Raji (cell line): ENCODE measurements around the gene ZDHHC14.

Experiments
- POLR2A ChIP-seq: IDR thresholded peaks from 2 replicates; pipeline ENCODE4 v1.6.1; 2011; ENCODE audit warnings: low read depth, low read length, control low read depth; ENCODE audit not compliant: insufficient read depth

The ZDHHC14 gene

DNA sequence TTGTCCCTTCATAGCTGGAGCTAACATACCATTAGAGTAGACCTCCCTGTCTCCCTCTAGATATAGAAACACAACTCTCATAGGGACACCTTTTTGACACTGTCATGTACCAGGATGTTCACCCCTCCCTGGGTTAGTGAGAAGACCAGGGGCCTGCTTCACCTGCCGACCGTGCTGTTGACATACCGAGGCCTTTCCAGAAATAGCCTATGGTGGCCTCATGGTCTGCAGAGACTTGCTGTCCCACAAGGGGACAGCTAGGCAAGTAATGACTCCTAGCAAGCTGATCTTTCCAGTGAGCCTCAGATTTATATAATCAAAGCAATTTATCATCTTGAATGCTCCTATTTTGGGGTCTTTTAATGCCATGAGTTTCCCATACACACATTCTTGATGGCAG lies 15.0 kb downstream of the ZDHHC14 start:
- no peak for TF ChIP-seq POLR2A

DNA sequence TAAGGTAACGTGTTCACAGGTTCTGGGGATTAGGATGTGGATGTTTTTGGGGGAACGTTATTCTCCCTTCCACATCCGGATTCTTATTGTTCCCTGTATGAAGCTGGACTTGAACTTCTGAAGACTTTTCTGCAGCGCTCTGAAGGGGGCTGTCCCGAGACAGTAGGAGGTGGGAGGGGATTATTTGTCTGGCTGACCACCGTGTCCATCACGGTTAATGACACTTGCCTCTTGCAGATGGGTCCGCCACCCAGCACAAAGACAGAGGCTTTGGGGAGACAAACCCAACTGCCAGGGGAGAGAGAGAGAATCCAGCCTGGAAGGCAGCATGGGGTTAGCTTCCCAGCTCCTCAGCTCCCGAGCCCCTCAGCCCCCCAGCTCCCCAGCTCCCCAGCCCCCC lies 16.7 kb downstream of the ZDHHC14 start:
- TF ChIP-seq POLR2A = no peak

DNA sequence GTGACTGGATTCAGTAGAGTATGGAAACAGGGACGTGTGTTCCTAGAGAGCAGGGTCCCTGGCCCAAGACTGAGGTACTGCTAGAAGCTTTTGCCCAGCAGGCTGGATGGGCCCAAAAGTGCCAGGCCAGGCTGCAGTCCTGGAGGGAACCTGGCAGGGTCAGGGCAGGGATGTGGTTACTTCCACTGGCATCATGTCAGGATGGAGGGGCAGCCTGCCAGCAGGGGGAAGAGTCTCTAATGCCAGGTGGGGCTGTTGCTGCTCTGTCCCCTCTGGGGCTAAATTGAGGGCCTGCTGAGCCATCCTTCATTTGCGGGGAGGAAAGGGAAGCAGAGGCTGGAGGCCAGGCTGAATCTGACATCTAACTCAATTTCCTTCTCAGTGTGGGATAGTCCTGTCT lies 17.2 kb downstream of the ZDHHC14 start:
- TF ChIP-seq POLR2A = no peak

DNA sequence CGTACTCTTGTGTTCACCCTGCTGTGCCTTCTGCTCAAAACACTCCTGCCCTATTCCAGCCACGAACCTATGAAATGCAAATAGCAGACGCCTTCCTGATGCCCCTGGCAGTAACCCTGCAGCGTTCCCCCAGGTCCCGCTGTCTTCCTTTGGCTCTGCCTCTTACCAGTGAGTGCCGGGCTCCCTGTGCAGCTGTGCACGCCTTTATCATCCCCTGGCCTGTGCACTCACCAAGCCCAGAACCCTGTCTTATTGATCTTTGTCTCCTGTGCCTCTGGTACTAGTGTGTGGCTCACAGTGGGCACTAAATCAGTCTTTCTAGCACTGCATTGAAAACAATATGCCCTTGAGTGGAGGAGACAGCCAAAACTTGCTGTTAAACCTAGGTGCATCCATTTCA lies 19.7 kb downstream of the ZDHHC14 start:
- no peak for TF ChIP-seq POLR2A

DNA sequence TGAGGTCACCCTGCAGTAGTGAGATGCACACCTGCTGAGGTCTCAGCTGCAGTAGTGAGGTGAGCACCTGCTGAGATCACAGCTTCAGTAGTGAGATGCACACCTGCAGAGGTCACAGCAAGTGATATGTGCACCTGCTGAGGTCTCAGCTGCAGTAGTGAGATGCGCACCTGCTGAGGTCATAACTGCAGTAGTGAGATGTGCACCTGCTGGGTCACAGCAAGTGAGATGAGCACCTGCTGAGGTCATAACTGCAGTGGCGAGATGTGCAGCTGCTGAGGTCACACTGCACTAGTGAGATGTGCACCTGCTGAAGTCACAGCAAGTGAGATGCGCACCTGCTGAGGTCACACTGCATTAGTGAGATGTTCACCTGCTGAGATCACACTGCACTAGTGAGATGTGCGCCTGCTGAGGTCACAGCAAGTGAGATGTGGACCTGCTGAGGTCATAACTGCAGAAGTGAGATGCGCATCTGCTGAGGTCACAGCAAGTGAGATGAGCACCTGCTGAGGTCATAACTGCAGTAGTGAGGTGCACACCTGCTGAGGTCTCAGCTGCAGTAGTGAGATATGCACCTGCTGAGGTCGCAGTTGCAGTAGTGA lies 20.8 kb downstream of the ZDHHC14 start:
- no peak for TF ChIP-seq POLR2A

DNA sequence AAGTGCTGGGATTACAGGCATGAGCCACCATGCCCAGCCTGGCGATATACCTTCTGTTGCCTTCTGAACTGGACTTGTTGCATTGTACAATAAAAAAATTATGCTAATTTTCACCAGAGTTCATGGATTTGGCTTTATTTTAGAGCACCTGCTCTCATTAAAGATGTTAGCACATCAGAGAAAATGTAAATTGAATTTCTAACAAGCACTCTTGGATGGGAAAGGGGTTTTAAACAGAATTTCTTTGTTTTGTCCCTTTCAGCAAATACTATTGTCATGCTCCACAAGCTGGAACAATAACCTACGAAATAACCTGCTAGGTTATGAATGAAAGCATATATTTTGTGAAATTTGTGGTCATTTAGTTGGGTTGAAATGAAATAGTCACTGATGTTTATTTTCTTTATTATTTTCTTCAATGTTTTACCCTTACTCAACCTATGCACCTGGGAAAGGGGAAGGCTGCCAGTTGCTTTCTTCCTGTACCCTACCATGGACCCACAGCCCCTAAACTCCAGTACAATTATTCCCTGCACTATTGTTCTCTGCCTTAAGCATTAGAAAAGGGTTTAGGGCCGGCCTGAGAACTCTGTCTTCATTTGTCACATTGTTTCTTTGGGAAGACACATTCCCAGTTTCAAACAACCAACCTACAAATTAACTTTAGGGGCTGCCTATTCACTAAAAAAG lies 22.2 kb downstream of the ZDHHC14 start:
- TF ChIP-seq POLR2A = no peak

DNA sequence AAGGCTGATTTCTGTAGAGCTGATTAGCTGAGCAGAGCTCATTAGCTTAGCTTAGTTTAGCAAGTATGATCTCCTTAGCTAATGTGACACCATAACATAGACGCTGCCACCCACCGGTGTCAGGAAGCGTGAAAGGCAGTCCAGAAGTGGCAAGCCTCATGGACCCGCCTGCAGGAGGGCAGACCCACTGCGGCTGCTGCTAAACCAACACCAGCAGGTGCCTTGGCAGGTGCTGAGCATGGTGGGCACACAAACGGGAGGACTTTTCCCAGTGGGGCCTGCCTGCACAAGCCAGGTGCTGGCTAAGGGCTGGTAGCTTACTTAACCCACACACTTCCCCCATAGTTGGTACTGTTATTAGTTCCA lies 22.7 kb downstream of the ZDHHC14 start:
- TF ChIP-seq POLR2A = no peak

DNA sequence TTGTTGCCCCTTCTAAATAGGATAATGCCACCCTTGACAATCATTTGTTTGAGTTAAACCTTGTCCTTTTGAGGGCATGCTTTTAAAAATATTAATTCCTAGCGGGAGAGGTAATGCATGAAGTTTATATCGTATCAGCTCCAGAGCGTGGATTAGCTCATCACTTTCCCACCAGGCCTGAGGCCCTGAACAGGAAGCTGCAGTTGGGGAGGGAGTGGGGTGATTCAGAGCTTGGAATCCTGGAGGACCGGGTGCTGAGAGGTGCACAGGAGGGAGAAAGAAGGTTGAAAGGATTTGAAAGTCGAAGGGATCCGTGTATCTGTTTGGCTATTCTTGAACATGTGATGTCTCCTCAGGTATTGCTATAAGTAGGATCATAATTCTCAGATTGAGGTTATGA lies 25.0 kb downstream of the ZDHHC14 start:
- TF ChIP-seq POLR2A = no peak

DNA sequence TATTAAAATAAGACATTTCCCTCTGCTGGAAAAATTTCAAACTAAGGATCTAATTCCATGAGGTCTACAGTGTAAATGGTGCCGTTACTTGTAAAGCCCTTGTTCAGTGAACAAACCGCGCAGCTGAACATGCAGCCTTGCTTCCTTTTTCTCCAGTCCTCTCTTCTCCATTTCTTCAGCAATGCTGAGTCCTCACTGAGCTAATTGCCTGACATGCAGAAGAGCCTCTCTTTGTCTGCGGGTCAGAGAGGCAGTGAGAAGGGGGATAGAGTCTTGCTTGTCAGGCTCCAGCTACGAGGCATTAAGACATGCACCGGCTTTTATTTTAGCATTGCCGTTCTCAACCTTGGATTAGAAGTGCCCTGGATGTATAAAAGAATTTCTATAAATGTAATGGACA lies 25.7 kb downstream of the ZDHHC14 start:
- TF ChIP-seq POLR2A = no peak

DNA sequence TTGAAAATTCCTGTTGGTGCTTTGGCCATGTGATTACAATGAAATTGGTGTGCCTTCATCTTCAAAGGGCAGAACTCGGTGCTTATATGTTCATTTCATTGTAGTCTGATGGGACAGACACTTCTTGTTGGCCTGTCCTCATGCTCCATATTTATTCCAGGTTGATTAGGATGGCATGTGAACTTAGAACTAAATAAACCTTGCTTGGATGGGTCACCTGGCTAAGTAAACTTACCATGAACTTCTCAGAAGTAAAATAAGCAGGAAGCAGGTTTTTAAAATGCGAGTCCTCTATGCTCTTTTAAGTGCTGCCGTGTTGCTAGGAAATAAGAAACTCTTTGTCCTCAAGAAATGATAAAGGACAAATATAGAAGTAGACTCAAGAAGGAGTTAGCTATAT lies 26.7 kb downstream of the ZDHHC14 start:
- TF ChIP-seq POLR2A = no peak

DNA sequence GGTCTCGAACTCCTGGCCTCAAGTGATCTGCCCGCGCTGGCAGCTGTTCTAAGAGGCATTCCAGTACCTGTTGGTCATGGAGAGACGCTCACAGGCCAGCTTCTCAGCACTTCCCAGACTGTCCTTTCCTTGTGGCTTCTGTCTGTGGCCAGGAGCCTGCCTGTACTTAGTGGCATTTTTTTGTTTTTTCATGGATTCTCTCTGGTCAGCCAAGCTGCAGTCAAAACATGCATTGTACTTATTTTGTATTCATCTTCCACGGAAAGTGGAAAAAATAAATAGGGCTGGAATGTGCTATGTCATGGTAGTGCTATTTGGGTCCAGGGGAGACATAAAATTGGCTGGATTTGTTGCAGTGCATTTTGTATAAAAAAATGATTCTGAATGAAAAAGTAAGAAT lies 29.1 kb downstream of the ZDHHC14 start:
- no peak for TF ChIP-seq POLR2A

DNA sequence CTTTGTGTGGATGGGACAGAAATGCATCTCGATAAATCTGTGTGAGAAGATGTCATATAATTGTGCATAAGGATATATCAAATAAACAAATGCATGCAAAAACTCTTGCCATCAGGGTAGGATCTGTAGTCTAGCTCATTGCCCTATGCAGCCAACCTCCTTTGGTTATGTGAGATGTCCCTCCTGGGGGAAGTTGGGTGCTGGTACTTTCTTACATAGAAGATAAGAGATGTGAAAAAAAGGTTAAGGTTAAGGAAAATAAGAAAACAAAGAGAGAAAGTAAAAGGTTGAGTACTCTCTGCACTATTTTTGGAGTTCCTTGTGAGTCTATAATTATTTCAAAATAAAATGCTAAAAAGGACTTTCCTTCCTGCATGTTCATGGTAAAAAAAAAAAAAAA lies 30.4 kb downstream of the ZDHHC14 start:
- no peak for TF ChIP-seq POLR2A

DNA sequence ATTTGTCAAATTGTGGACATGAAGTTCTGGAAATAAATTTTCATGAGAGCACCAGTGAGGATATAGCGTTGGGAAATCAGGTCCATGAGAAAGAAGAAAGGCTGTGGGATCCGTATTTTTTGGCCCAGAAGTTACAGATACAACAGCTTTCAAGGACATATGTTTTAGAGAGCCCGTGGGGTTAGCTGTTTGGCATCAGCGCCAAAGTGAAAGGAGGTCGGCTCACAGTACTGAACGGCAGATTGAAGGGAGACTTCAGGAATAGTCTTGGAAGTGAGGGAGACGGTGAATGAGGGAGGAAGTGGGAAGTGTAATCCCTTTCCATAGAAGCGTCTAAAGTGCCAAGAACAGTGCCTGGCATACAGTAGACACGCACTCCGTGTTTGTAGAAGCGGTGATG lies 31.8 kb downstream of the ZDHHC14 start:
- no peak for TF ChIP-seq POLR2A

DNA sequence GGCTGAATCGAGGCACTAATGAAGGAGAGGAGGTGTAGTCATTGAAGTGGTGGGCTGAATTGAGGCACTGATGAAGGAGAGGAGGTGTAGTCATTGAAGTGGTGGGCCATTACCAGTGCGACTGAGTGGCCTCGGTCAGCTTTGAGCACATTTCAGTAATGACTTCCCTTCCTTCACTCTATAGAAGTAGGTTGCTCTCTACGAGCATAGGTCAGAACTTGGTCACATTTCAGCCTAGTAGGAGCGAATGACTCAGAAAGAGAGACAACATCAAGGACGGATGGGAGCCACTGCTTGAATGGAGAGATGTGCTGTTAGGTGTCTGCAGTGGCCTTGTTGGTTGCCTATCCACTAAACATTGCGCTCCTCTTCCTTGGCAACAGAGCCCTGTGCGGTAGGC lies 39.5 kb downstream of the ZDHHC14 start:
- TF ChIP-seq POLR2A = no peak

DNA sequence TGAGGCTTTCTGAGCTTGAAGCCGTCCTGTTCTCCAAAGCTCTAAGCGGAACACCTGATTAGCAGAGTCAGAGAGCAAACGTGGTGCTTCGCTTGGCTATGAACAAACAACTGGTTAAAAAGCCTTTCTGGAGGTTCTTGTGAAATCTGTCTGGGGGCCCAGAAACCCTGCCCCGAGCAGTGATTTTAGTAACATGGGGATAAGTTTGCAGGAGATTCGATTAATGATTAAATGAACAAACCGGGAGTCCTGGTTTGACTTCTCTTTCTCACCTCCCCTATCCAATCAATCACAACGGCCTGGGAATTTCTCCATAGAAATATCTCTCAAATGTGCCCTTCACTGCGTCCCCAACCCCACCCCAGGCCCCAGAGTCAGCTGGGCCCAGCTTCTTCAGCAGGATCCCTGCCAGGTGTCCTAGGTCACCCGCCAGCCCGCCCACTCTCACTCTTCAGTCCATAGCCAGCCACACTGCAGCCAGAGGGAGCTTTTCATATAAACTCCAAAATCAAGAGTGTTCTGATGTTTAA lies 43.6 kb downstream of the ZDHHC14 start:
- no peak for TF ChIP-seq POLR2A

DNA sequence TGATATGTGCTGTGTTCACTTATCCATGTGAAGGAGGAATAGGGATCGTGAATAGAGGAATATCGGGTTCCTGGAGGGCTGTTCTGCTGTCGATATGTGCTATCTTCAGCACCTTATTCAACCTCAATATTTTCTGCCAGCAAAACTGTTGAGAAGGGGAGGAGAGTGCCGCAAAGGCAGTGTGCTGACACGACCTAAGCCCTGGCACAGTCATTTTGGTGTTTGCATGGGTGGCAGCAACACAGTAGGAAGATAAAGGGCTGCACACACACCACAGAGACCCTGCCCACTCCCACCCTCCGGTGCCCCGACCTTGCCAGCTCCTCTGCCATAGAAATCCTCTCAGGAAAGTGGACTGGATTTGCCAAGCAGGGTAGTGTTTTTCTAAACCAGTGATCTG lies 47.0 kb downstream of the ZDHHC14 start:
- no peak for TF ChIP-seq POLR2A
